ENCODE measurements around the gene SEMA6A.

SEMA6A gene

GRCh38 chr5:116521173-116521872 lies 53.3 kb downstream of the SEMA6A start:
- DNase-seq = no peak

GRCh38 chr5:116520771-116521170 lies 53.9 kb downstream of the SEMA6A start:
- DNase-seq = no peak

- DNase-seq = no peak
Observed at GRCh38 chr5:116518423-116518822, 56.2 kb downstream of the SEMA6A start.

- no peak for DNase-seq
Observed at GRCh38 chr5:116517488-116517887, 57.1 kb downstream of the SEMA6A start.

GRCh38 chr5:116516021-116516420 lies 58.6 kb downstream of the SEMA6A start:
- no peak for DNase-seq

GRCh38 chr5:116514421-116514970 lies 60.1 kb downstream of the SEMA6A start:
- no peak for DNase-seq

GRCh38 chr5:116510517-116510916 lies 64.1 kb downstream of the SEMA6A start:
- no peak for DNase-seq

GRCh38 chr5:116509483-116510244 lies 65.0 kb downstream of the SEMA6A start:
- no peak for DNase-seq

- no peak for DNase-seq
Observed at GRCh38 chr5:116508835-116509234, 65.8 kb downstream of the SEMA6A start.

- DNase-seq = no peak
Observed at GRCh38 chr5:116507941-116508655, 66.5 kb downstream of the SEMA6A start.

GRCh38 chr5:116507051-116507537 lies 67.5 kb downstream of the SEMA6A start:
- DNase-seq = no peak

GRCh38 chr5:116506488-116506887 lies 68.1 kb downstream of the SEMA6A start:
- DNase-seq = no peak

- DNase-seq = no peak
Observed at GRCh38 chr5:116504593-116505166, 69.9 kb downstream of the SEMA6A start.

- no peak for DNase-seq
Observed at GRCh38 chr5:116502616-116503015, 72.0 kb downstream of the SEMA6A start.

GRCh38 chr5:116502138-116502537 lies 72.5 kb downstream of the SEMA6A start:
- no peak for DNase-seq

GRCh38 chr5:116498503-116499048 lies 76.0 kb downstream of the SEMA6A start:
- DNase-seq = no peak

- DNase-seq = no peak
Observed at GRCh38 chr5:116497631-116498030, 77.0 kb downstream of the SEMA6A start.

GRCh38 chr5:116495786-116496357 lies 78.8 kb downstream of the SEMA6A start:
- DNase-seq = no peak

- DNase-seq = no peak
Observed at GRCh38 chr5:116494784-116495450, 79.7 kb downstream of the SEMA6A start.

- DNase-seq = no peak
Observed at GRCh38 chr5:116492776-116493175, 81.8 kb downstream of the SEMA6A start.

- peak; percentile 9 for DNase-seq
Observed at GRCh38 chr5:116492016-116492623, 82.5 kb downstream of the SEMA6A start.

Data from CD4-positive, alpha-beta T cell treated with Interleukin-21 for 1 hour (primary cell).